Loucy (cell line): Measurements from ENCODE around the gene GCGR.
"Not testable (repeated sequence)": the region's sequence is repeated elsewhere in the genome, so short reads cannot be mapped to it uniquely, and the experiment has no call there.

Source experiments
- H2AFZ ChIP-seq: fragments of 200-600 bp; sonication (generic); 2 replicates; pipeline ENCODE4 v1.6.0; 2016; ENCODE audit warnings: antibody characterized with exemption, mild to moderate bottlenecking, low read length, moderate library complexity
- H3F3A ChIP-seq: fragments of 200-600 bp; 2 replicates; pipeline ENCODE4 v1.6.0; 2016; ENCODE audit warnings: antibody characterized with exemption, low read depth, mild to moderate bottlenecking
- H3K27me3 ChIP-seq: fragments of 200-600 bp; sonication (generic); 2 replicates; pipeline ENCODE4 v1.6.1; 2014; ENCODE audit warnings: low read length, mild to moderate bottlenecking; ENCODE audit not compliant: insufficient read depth, poor library complexity, severe bottlenecking
- H3K36me3 ChIP-seq: fragments of 200-600 bp; sonication (generic); 2 replicates; pipeline ENCODE4 v1.6.1; 2016; ENCODE audit warnings: low read length; ENCODE audit not compliant: insufficient read depth
- H3K4me1 ChIP-seq: fragments of 200-600 bp; sonication (generic); 2 replicates; pipeline ENCODE4 v1.5.1; 2014; ENCODE audit warnings: low read length, mild to moderate bottlenecking; ENCODE audit not compliant: insufficient read depth, poor library complexity, severe bottlenecking
- H3K4me2 ChIP-seq: fragments of 200-600 bp; sonication (generic); 2 replicates; pipeline ENCODE4 v1.6.0; 2014; ENCODE audit warnings: antibody characterized with exemption, low read length, low read depth, mild to moderate bottlenecking; ENCODE audit not compliant: poor library complexity, severe bottlenecking
- H3K4me3 ChIP-seq: fragments of 200-600 bp; sonication (generic); 2 replicates; pipeline ENCODE4 v1.5.1; 2014; ENCODE audit warnings: low read length, mild to moderate bottlenecking, mixed read lengths; ENCODE audit not compliant: poor library complexity, severe bottlenecking
- H3K79me2 ChIP-seq: fragments of 200-600 bp; sonication (generic); 2 replicates; pipeline ENCODE4 v1.6.1; 2014; ENCODE audit warnings: low read length; ENCODE audit not compliant: insufficient read depth
- H3K9ac ChIP-seq: fragments of 200-600 bp; sonication (generic); 2 replicates; pipeline ENCODE4 v1.6.0; 2014; ENCODE audit warnings: mild to moderate bottlenecking, low read depth, low read length, moderate library complexity; ENCODE audit not compliant: poor library complexity, severe bottlenecking
- H3K9me2 ChIP-seq: fragments of 200-600 bp; sonication (generic); replicated peaks from 2 replicates; pipeline ENCODE4 v1.6.1; 2016; ENCODE audit warnings: low read depth, low read length, mixed read lengths
- H3K9me3 ChIP-seq: fragments of 200-600 bp; sonication (generic); 2 replicates; pipeline ENCODE4 v1.6.1; 2014; ENCODE audit warnings: mild to moderate bottlenecking, antibody characterized with exemption, low read length, low read depth; ENCODE audit not compliant: insufficient read depth
- H4K20me1 ChIP-seq: fragments of 200-600 bp; sonication (generic); 2 replicates; pipeline ENCODE4 v1.6.0; 2014; ENCODE audit warnings: antibody characterized with exemption, low read length, mild to moderate bottlenecking; ENCODE audit not compliant: insufficient read depth, poor library complexity, severe bottlenecking
- CTCF ChIP-seq: fragments of 200-600 bp; sonication (generic); conservative IDR thresholded peaks from 2 replicates; pipeline ENCODE4 v1.5.1; 2014; ENCODE audit warnings: mild to moderate bottlenecking, antibody characterized with exemption, low read length
- EZH2phosphoT487 ChIP-seq: fragments of 200-600 bp; IDR thresholded peaks from 2 replicates; pipeline ENCODE4 v1.6.1; 2018; ENCODE audit warnings: antibody characterized with exemption, mild to moderate bottlenecking, moderate library complexity, borderline replicate concordance

GCGR gene

GRCh38 chr17:81837641-81838040, 33.7 kb downstream of the GCGR start:
- Histone ChIP-seq H3K4me3 (no peak overlapping the region), H3F3A (no peaks in the 10 kb centered on the region), H4K20me1 (no peaks in the 10 kb centered on the region), H3K9me2 (no peaks in the 10 kb centered on the region), H3K79me2 (peaks cover 11% of the 10 kb centered on the region), H2AFZ (no peak overlapping the region), H3K4me1 (peaks cover 5% of the 10 kb centered on the region), H3K4me2 (no peak overlapping the region), H3K36me3 (peaks cover 4% of the 10 kb centered on the region; the same call in 1 of the 2 replicates), H3K9ac (no peak overlapping the region), H3K9me3 (no peaks in the 10 kb centered on the region), H3K27me3 (no peaks in the 10 kb centered on the region)
- TF ChIP-seq EZH2phosphoT487 (no peak), CTCF (no peak)

- H3K4me2 ChIP-seq: no peak overlapping the region
- no peaks in the 10 kb centered on the region for H3K9me2 ChIP-seq
- H3F3A ChIP-seq: no peaks in the 10 kb centered on the region
- peaks cover 4% of the 10 kb centered on the region for H3K79me2 ChIP-seq
- no peaks in the 10 kb centered on the region for H4K20me1 ChIP-seq
- H3K9ac ChIP-seq: no peak overlapping the region
- no peak overlapping the region for H2AFZ ChIP-seq
- no peak for TF ChIP-seq EZH2phosphoT487
- TF ChIP-seq CTCF: no peak
- H3K4me1 ChIP-seq: peaks cover 5% of the 10 kb centered on the region
- H3K9me3 ChIP-seq: no peaks in the 10 kb centered on the region
- no peaks in the 10 kb centered on the region for H3K27me3 ChIP-seq
- H3K36me3 ChIP-seq: peaks cover 16% of the 10 kb centered on the region; the same call in 1 of the 2 replicates
- H3K4me3 ChIP-seq: no peak overlapping the region
Measured at GRCh38 chr17:81838753-81839255, 34.9 kb downstream of the GCGR start.

GRCh38 chr17:81839301-81839700, 35.4 kb downstream of the GCGR start:
- no peaks in the 10 kb centered on the region for H3K27me3 ChIP-seq
- no peak overlapping the region for H3K9ac ChIP-seq
- no peaks in the 10 kb centered on the region for H3K79me2 ChIP-seq
- no peaks in the 10 kb centered on the region for H3K4me1 ChIP-seq
- no peak overlapping the region for H3K4me3 ChIP-seq
- no peaks in the 10 kb centered on the region for H3F3A ChIP-seq
- no peak overlapping the region for H2AFZ ChIP-seq
- H3K4me2 ChIP-seq: no peak overlapping the region
- peaks cover 21% of the 10 kb centered on the region; the same call in 1 of the 2 replicates for H3K36me3 ChIP-seq
- H3K9me2 ChIP-seq: no peaks in the 10 kb centered on the region
- no peaks in the 10 kb centered on the region for H3K9me3 ChIP-seq
- no peak for TF ChIP-seq EZH2phosphoT487
- TF ChIP-seq CTCF: no peak
- H4K20me1 ChIP-seq: no peaks in the 10 kb centered on the region

- H3K36me3 ChIP-seq: peaks cover 28% of the 10 kb centered on the region; the same call in 1 of the 2 replicates
- not testable (repeated sequence) for H4K20me1 ChIP-seq, H3F3A ChIP-seq, H3K79me2 ChIP-seq, H2AFZ ChIP-seq, H3K9ac ChIP-seq, H3K4me2 ChIP-seq, H3K9me3 ChIP-seq, H3K4me3 ChIP-seq, H3K27me3 ChIP-seq, H3K4me1 ChIP-seq, H3K9me2 ChIP-seq
Measured at GRCh38 chr17:81840059-81840458, 36.1 kb downstream of the GCGR start.
